ENCODE measurements around the gene TIMM22. TPM values are rescaled to one million over a fixed set of nuclear protein-coding genes. Genes with fewer than 3 reads are reported as not detected.

The TIMM22 gene
- total RNA-seq, 1 experiment from 2014 or later: 13.6 TPM

Other genes with a start within 250 kb of the TIMM22 start
- 7.7 and 8.4 TPM in 2 replicates for gene GEMIN4, start 244.9 kb upstream of the TIMM22 start, total RNA-seq (2014; rRNA removed; shearing (Covaris generic))
- gene GLOD4, start 214.8 kb upstream of the TIMM22 start, total RNA-seq (2014; rRNA removed; shearing (Covaris generic)): 39.3 and 60.1 TPM in 2 replicates
- gene MRM3, start 214.8 kb upstream of the TIMM22 start, total RNA-seq (2014; rRNA removed; shearing (Covaris generic)): 13.5 and 23.7 TPM in 2 replicates
- gene NXN, start 17.4 kb upstream of the TIMM22 start, total RNA-seq (2014; rRNA removed; shearing (Covaris generic)): 5.9 and 8.4 TPM in 2 replicates
- 42.2 and 45.9 TPM in 2 replicates for gene ABR, start 182.9 kb downstream of the TIMM22 start, total RNA-seq (2014; rRNA removed; shearing (Covaris generic))